ENCODE measurements around the gene FNBP1.

Gene FNBP1

DNA sequence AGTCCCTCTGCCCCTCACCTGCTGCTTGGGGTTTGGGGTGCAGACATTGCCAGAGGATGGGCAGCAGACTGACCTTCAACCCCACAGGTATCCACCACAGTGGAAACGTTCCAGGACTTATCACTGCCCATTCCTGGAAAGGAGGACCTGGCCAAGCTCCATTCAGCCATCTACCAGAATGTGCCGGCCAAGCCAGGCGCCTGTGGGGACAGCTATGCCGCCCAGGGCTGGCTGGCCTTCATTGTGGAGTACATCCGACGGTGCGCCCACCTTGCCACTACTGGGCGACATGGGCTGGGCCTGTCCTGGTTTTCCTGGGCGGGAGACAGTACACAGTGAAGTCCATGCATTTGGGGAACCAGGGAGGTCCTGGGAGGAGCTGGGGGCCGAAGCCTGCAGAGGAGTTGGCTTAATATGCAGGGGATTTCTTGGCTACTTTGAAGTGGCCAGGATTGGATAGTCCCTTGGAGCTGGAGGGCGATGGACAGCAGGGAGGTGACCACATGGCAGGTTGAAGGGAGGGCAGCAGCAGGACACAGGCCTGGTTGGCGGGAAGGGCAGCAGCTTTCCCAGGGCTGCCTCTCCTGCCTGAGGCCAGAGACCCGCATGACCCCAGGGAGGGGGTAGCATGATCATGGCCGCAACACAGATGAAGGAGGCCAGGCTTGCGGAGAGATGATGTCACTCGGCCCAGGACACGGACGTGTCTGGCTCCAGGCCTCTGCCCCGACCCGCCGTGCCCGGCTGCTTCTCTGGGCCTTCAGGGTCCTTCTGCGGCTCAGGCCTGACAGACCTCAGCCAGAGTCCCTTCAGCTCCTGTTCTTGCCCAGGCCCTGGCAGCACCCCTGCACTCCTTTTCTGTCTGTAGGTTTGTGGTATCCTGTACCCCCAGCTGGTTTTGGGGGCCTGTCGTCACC is 173.1 kb downstream of the FNBP1 start:
- H3K27ac ChIP-seq, result no peak overlapping the region
- DNase-seq (ENCODE audit: low read depth, low spot score), result no peak
- H3K36me3 ChIP-seq (ENCODE audit: insufficient read depth, low read length), result peaks cover 8% of the 10 kb centered on the region; the same call in 1 of the 2 replicates
- no peak overlapping the region for H3K9ac ChIP-seq (ENCODE audit: insufficient read length)
- TF ChIP-seq EZH2 (IDR thresholded peaks at IDR 0.05), result no peak
- TF ChIP-seq FOXP2 (optimal IDR thresholded peaks at IDR 0.05; ENCODE audit: control extremely low read depth, extremely low read length, insufficient read depth), result no peak
- no peak for TF ChIP-seq POLR2AphosphoS5 (IDR thresholded peaks at IDR 0.05; ENCODE audit: borderline replicate concordance, low read depth, low read length)
- H3K4me3 ChIP-seq, result no peak overlapping the region
- no peaks in the 10 kb centered on the region for H3K9me3 ChIP-seq (ENCODE audit: low read depth, low read length)

DNA sequence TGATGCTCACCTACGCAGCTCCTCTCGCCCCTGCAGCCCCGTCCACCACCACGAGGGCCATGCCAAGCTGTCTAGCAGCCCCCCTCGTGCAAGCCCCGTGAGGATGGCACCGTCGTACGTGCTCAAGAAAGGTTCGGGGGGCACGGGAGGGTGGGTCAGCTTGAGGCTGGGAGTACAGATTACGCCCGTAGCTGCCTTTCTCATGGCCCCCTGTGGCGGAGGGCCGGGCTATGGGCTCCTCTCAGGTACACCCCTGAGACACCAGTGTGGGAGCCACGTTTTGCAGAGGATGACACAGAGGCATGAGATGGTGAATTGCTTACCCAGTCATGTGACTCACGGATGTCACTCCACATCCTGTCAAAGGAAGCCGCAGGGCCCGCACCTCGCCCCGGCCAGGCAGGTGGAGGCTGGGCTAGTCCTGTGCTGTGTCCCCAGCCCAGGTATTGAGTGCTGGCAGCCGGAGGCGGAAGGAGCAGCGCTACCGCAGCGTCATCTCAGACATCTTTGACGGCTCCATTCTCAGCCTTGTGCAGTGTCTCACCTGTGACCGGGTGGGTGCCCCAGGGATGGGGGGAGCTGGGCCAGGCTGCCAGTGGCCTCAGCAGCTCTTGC is 174.0 kb downstream of the FNBP1 start:
- H3K4me3 ChIP-seq, result no peak overlapping the region
- no peak overlapping the region for H3K9ac ChIP-seq (ENCODE audit: insufficient read length)
- peaks cover 5% of the 10 kb centered on the region; the same call in 1 of the 2 replicates for H3K36me3 ChIP-seq (ENCODE audit: insufficient read depth, low read length)
- no peak for DNase-seq (ENCODE audit: low read depth, low spot score)
- H3K9me3 ChIP-seq (ENCODE audit: low read depth, low read length), result no peaks in the 10 kb centered on the region
- TF ChIP-seq FOXP2 (optimal IDR thresholded peaks at IDR 0.05; ENCODE audit: control extremely low read depth, extremely low read length, insufficient read depth) (no peak), EZH2 (IDR thresholded peaks at IDR 0.05) (no peak), POLR2AphosphoS5 (IDR thresholded peaks at IDR 0.05; ENCODE audit: borderline replicate concordance, low read depth, low read length) (no peak)
- no peak overlapping the region for H3K27ac ChIP-seq

DNA sequence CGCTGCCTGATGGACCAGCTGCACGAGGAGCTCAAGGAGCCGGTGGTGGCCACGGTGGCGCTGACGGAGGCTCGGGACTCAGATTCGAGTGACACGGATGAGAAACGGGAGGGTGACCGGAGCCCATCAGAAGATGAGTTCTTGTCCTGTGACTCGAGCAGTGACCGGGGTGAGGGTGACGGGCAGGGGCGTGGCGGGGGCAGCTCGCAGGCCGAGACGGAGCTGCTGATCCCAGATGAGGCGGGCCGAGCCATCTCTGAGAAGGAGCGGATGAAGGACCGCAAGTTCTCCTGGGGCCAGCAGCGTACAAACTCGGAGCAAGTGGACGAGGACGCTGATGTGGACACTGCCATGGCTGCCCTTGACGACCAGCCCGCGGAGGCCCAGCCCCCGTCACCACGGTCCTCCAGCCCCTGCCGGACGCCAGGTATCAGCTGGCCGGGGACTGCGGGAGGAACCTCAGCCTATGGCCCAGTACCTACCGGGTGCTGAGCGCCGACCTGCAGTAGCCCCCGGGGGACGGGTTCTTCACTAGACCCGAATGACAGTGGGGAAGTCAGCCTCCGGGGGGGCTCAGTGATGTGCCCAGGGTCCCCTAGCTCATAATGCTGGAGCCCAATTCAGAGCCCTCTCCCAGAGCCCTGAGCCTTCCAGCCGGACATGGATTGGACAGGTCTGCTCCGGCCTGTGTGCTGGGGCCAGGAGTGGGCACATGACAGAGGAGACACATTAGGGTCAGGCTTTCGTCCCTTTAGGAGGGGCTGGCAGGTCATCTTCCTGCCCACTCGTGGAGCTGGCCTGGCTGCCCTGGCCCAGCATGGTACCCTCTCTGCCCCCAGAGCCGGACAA is 174.7 kb downstream of the FNBP1 start:
- Histone ChIP-seq H3K36me3 (ENCODE audit: insufficient read depth, low read length) (peaks cover 5% of the 10 kb centered on the region; the same call in 1 of the 2 replicates), H3K4me3 (no peak overlapping the region), H3K9me3 (ENCODE audit: low read depth, low read length) (no peaks in the 10 kb centered on the region), H3K9ac (ENCODE audit: insufficient read length) (no peak overlapping the region), H3K27ac (no peak overlapping the region)
- TF ChIP-seq POLR2AphosphoS5 (IDR thresholded peaks at IDR 0.05; ENCODE audit: borderline replicate concordance, low read depth, low read length), result no peak
- DNase-seq (ENCODE audit: low read depth, low spot score), result no peak

DNA sequence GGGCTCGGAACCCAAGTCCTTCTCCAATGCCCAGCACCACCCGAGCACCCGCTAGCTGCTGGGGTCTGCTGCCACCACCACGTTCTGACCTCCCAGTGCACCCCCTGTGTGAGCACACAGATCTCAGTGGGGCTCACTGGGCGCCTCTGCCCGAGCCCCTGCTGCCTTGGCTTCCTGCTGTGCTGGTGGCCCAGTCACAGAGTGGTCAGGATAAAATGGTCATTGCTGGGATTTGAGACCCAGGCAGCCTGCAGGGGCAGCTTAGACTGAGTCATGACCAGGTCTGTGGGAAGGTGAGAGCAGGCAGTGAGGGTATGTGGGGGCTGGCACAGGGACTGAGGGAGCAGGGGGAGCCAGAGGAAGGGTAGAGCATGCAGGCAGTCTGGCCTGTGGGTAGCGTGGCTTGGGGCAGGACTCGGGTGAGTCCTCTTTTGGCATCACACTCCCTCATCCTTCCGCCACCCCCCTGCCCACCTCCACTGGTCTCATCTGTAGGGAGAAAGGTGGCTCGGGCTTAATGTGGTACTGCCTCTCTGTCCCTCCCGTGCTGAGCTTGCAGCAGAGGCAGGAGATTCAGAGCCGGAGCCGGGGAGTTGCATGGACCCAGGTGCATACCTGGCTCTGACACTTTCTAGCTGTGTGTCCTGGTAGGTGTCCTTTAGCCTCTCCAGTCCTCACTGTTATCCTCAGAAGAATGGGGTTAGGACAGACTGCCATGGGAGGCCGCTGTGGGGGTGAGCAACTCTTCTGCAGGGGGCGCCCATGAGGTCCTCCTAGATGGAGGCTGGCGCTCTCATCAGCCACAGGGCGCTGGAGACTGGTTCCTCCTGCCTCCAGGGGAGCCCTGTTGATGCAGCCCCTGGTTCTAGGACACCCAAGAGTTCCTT is 175.6 kb downstream of the FNBP1 start:
- no peaks in the 10 kb centered on the region for H3K9me3 ChIP-seq (ENCODE audit: low read depth, low read length)
- no peak overlapping the region for H3K27ac ChIP-seq
- DNase-seq (ENCODE audit: low read depth, low spot score), result no peak
- H3K4me3 ChIP-seq, result no peak overlapping the region
- peaks cover 5% of the 10 kb centered on the region; the same call in 1 of the 2 replicates for H3K36me3 ChIP-seq (ENCODE audit: insufficient read depth, low read length)
- H3K9ac ChIP-seq (ENCODE audit: insufficient read length), result no peak overlapping the region
- no peak for TF ChIP-seq POLR2AphosphoS5 (IDR thresholded peaks at IDR 0.05; ENCODE audit: borderline replicate concordance, low read depth, low read length)
- no peak for TF ChIP-seq FOXP2 (optimal IDR thresholded peaks at IDR 0.05; ENCODE audit: control extremely low read depth, extremely low read length, insufficient read depth)
- no peak for TF ChIP-seq EZH2 (IDR thresholded peaks at IDR 0.05)

DNA sequence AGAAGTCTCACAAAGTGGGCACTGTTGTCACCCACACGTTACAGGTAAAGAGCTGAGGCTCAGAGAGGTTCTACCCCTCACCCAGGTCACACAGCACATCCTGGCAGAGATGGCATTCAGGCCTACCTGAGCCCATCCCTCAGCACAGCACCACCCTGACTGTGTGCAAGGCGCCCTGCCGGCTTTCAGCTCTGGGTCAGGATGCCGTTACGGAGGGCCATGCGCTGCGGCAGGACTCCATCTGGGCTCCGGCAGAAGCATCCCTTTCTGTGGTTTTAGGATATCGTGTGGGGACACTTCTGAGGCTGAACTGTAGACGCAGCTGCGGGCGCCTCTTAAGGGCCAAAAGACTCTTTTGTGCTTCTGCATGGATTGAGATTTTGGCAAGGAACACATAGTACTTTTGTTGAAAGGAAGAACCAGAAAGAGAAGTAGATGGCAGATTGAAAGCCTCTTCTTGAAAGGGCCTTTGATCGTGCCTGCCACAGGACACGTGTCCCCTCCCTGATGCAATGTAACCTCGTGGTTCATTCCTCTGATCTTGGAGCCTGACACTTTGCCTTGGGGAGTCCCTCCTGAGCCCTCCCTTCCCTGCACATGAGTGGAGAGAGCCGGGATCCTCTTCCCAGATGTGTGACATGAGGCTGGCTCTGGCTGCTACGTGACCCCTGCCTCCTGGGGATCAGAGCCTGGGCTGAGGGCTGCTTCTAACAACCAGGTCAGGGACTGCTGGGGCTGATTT is 176.4 kb downstream of the FNBP1 start:
- TF ChIP-seq FOXP2 (optimal IDR thresholded peaks at IDR 0.05; ENCODE audit: control extremely low read depth, extremely low read length, insufficient read depth) (no peak), EZH2 (IDR thresholded peaks at IDR 0.05) (no peak), POLR2AphosphoS5 (IDR thresholded peaks at IDR 0.05; ENCODE audit: borderline replicate concordance, low read depth, low read length) (no peak)
- DNase-seq (ENCODE audit: low read depth, low spot score), result no peak
- H3K4me3 ChIP-seq, result no peak overlapping the region
- H3K27ac ChIP-seq, result no peak overlapping the region
- peaks cover 10% of the 10 kb centered on the region for H3K36me3 ChIP-seq (ENCODE audit: insufficient read depth, low read length)
- H3K9me3 ChIP-seq (ENCODE audit: low read depth, low read length), result no peaks in the 10 kb centered on the region
- H3K9ac ChIP-seq (ENCODE audit: insufficient read length), result no peak overlapping the region

DNA sequence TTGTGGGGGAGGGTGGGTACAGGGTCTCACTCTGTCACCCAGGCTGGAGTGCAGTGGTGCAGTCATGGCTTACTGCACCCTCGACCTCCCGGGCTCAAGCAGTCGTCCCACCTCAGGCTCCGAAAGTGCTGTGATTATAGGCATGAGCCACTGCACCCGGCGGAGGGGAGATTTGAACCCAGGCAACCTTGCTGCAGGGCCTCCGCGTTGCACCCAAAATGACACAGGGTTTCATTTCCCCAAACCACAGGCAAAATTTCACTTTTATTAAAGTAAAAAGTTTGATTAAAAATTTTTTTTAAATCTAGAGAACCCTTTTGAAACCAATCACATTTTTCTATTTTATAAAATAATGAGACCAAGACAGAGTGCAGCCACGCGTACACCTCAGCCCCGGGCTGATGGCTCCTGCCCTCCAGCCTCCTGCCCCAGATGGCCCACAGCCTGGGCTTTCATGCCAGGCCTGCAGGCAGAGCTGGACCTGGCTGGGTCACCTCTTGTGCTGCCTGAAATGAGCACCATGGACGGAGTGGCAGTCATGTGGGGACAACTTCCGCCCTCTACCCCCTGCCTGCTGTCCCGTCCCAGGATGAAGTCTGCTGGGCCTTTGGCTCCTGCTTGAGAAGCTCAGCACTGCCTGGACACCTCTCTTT is 177.2 kb downstream of the FNBP1 start:
- Histone ChIP-seq H3K27ac (no peak overlapping the region), H3K4me3 (no peak overlapping the region)
- DNase-seq (ENCODE audit: low read depth, low spot score), result no peak

More for the DNA sequence above, 177.2 kb downstream of the FNBP1 start:
- Histone ChIP-seq H3K9me3 (ENCODE audit: low read depth, low read length) (no peaks in the 10 kb centered on the region), H3K9ac (ENCODE audit: insufficient read length) (no peak overlapping the region), H3K36me3 (ENCODE audit: insufficient read depth, low read length) (peaks cover 17% of the 10 kb centered on the region)
- TF ChIP-seq EZH2 (IDR thresholded peaks at IDR 0.05), result no peak
- TF ChIP-seq FOXP2 (optimal IDR thresholded peaks at IDR 0.05; ENCODE audit: control extremely low read depth, extremely low read length, insufficient read depth), result no peak
- TF ChIP-seq POLR2AphosphoS5 (IDR thresholded peaks at IDR 0.05; ENCODE audit: borderline replicate concordance, low read depth, low read length), result no peak

Data from SK-N-MC (cell line).